Right cardiac atrium (tissue), 5 donors: ENCODE data around the gene PAPOLB. TPM values are rescaled to one million over a fixed set of nuclear protein-coding genes. Genes with fewer than 3 reads are reported as not detected.

Experiments
- ATAC-seq, 2 donors: fragments of 200-7000 bp; cut with Tn5 transposase; one replicate each; pipeline versions ENCODE4 v1.8.0 to v1.9.1; 2020; ENCODE audit warnings: moderate library complexity in 2 of 2, mild to moderate bottlenecking in 1 of 2
- DNase-seq, 3 donors: peaks; one replicate each; pipeline ENCODE4 v3.0.0-alpha.2; 2020
- H3K27ac ChIP-seq: one replicate; pipeline ENCODE4 v1.5.1; 2013; ENCODE audit warnings: mild to moderate bottlenecking, low read length, control low read depth, moderate library complexity
- H3K27me3 ChIP-seq: one replicate; pipeline ENCODE4 v1.6.1; 2013; ENCODE audit not compliant: control insufficient read depth, insufficient read depth
- H3K4me1 ChIP-seq: one replicate; pipeline ENCODE4 v1.6.1; 2013; ENCODE audit warnings: low read length; ENCODE audit not compliant: control insufficient read depth, insufficient read depth
- H3K4me3 ChIP-seq: one replicate; pipeline ENCODE4 v1.5.1; 2013; ENCODE audit warnings: low read length, control low read depth
- H3K9me3 ChIP-seq: one replicate; pipeline ENCODE4 v1.6.1; 2013; ENCODE audit warnings: low read length; ENCODE audit not compliant: control insufficient read depth
- WGBS: extraction: QIAGEN DNeasy Blood & Tissue Kit; methylation state at CpG from one replicate; pipeline ENCODE4 v1.1.7; 2013; 5-methylcytosine and 5-hydroxymethylcytosine counted together
- intact Hi-C, 4 donors: fragments of 100-400 bp; cut with DNase I; formaldehyde crosslinking; loops; one replicate each; pipeline versions ENCODE4 v1.11.0 to v1.14.0; 2022 to 2023
- polyA plus RNA-seq: library from polyadenylated mRNA; stranded (reverse); fragments of 200-250 nt; gene quantifications from one replicate; pipeline ENCODE4 v1.2.3, GENCODE V29; 2013
- total RNA-seq, 4 donors: library from RNA; stranded (reverse); fragmentation: NEBNext Ultra II Directional; extraction: Animal tissue kit (Norgen Biotek cat#: 25700); gene quantifications; one replicate each; pipeline ENCODE4 v1.2.1, GENCODE V29; 2021
- donor health status: healthy with polysubstance abuse.
- donor health status: DM: no; HTN: yes; CAD: no.
- donor health status: DM: no; HTN: no; CAD: no.
- donor health status: DM: no; HTN: yes; CAD: no; lungs with severe emphysema.
- donor health status: DM: yes; HTN: yes; CAD: no.

Gene PAPOLB
- total and polyA plus RNA-seq, 5 donors, result 0.16 to 0.39 (median 0.29) TPM

- ATAC-seq (no peak), DNase-seq (peak in 1 of 3 donors; percentile 37)
- Histone ChIP-seq H3K4me1 (no peaks in the 10 kb centered on the region), H3K27ac (no peak overlapping the region), H3K27me3 (no peaks in the 10 kb centered on the region), H3K9me3 (no peaks in the 10 kb centered on the region), H3K4me3 (no peak overlapping the region)
- intact Hi-C loops, result loop anchor here (5.0 to 10.0 kb wide), 3 partner anchors 48 to 251 kb away; partner anchors contain the start of gene RADIL (in 3 of the 4)
- 86% methylated on average over 36 of the region's 36 CpGs for WGBS
These were observed 27.9 kb downstream of the PAPOLB start for GRCh38 chr7:4833691-4834600.

GRCh38 chr7:4833176-4833575 is 28.7 kb downstream of the PAPOLB start:
- ATAC-seq (no peak), DNase-seq (no peak)
- Histone ChIP-seq H3K9me3 (no peaks in the 10 kb centered on the region), H3K27me3 (no peaks in the 10 kb centered on the region), H3K4me3 (no peak overlapping the region), H3K27ac (no peak overlapping the region), H3K4me1 (no peaks in the 10 kb centered on the region)
- intact Hi-C loops, result loop anchor here (5.0 to 10.0 kb wide), 3 partner anchors 49 to 252 kb away; partner anchors contain the start of gene RADIL (in 3 of the 4)
- 80% methylated on average over 17 of the region's 17 CpGs for WGBS

GRCh38 chr7:4832711-4833110 is 29.1 kb downstream of the PAPOLB start:
- H3K27ac ChIP-seq, result no peak overlapping the region
- no peak for ATAC-seq
- no peak for DNase-seq
- H3K4me1 ChIP-seq, result no peaks in the 10 kb centered on the region
- intact Hi-C loops, result loop anchor here (5.0 to 10.0 kb wide), 3 partner anchors 50 to 252 kb away; partner anchors contain the start of gene RADIL (in 3 of the 4)
- H3K4me3 ChIP-seq, result no peak overlapping the region
- no peaks in the 10 kb centered on the region for H3K9me3 ChIP-seq
- no peaks in the 10 kb centered on the region for H3K27me3 ChIP-seq
- 94% methylated on average over 16 of the region's 16 CpGs for WGBS

- no peak overlapping the region for H3K4me3 ChIP-seq
- H3K4me1 ChIP-seq, result no peaks in the 10 kb centered on the region
- no peaks in the 10 kb centered on the region for H3K9me3 ChIP-seq
- WGBS, result 78% methylated on average over 17 of the region's 17 CpGs
- no peaks in the 10 kb centered on the region for H3K27me3 ChIP-seq
- intact Hi-C loops, result loop anchor here (5.0 to 10.0 kb wide), 3 partner anchors 50 to 253 kb away; partner anchors contain the start of gene RADIL (in 3 of the 4)
- no peak overlapping the region for H3K27ac ChIP-seq
- DNase-seq, result peak in 1 of 3 donors; percentile 36
- peak in 1 of 2 donors; percentile 71 for ATAC-seq
These were observed 29.9 kb downstream of the PAPOLB start for GRCh38 chr7:4831723-4832495.

- WGBS, result 35% methylated on average over 14 of the region's 14 CpGs
These were observed 31.7 kb downstream of the PAPOLB start for GRCh38 chr7:4830176-4830575.

GRCh38 chr7:4828720-4829383 is 33.0 kb downstream of the PAPOLB start:
- H3K4me1 ChIP-seq, result no peaks in the 10 kb centered on the region
- DNase-seq (peak in 2 of 3 donors; percentile 49), ATAC-seq (peak in 1 of 2 donors; percentile 62)
- H3K27ac ChIP-seq, result no peak overlapping the region
- H3K27me3 ChIP-seq, result no peaks in the 10 kb centered on the region
- intact Hi-C loops, result no loop called here
- no peaks in the 10 kb centered on the region for H3K9me3 ChIP-seq
- WGBS, result 73% methylated on average over 17 of the region's 17 CpGs
- H3K4me3 ChIP-seq, result no peak overlapping the region

More at GRCh38 chr7:4830176-4830575, 31.7 kb downstream of the PAPOLB start:
- no peaks in the 10 kb centered on the region for H3K27me3 ChIP-seq
- H3K27ac ChIP-seq, result no peak overlapping the region
- no peak overlapping the region for H3K4me3 ChIP-seq
- peak; percentile 81 to 92 (median 91) for DNase-seq
- intact Hi-C loops, result loop anchor here (5.0 to 10.0 kb wide), 3 partner anchors 52 to 255 kb away; partner anchors contain the start of gene RADIL (in 3 of the 4)
- ATAC-seq, result peak; percentile 79 to 89
- H3K9me3 ChIP-seq, result no peaks in the 10 kb centered on the region
- H3K4me1 ChIP-seq, result no peaks in the 10 kb centered on the region

- Histone ChIP-seq H3K27me3 (no peaks in the 10 kb centered on the region), H3K9me3 (no peaks in the 10 kb centered on the region), H3K27ac (no peak overlapping the region), H3K4me1 (peaks cover 6% of the 10 kb centered on the region), H3K4me3 (no peak overlapping the region)
- WGBS, result 95% methylated on average over 15 of the region's 15 CpGs
- DNase-seq (peak in 1 of 3 donors; percentile 41), ATAC-seq (no peak)
- intact Hi-C loops, result no loop called here
These were observed 36.7 kb downstream of the PAPOLB start for GRCh38 chr7:4825081-4825480.

GRCh38 chr7:4824120-4824775 is 37.6 kb downstream of the PAPOLB start:
- ATAC-seq (no peak), DNase-seq (peak; percentile 14 to 60 (median 38))
- Histone ChIP-seq H3K9me3 (no peaks in the 10 kb centered on the region), H3K4me3 (no peak overlapping the region), H3K4me1 (peaks cover 8% of the 10 kb centered on the region), H3K27me3 (no peaks in the 10 kb centered on the region), H3K27ac (no peak overlapping the region)
- intact Hi-C loops, result no loop called here
- WGBS, result 81% methylated on average over 20 of the region's 20 CpGs

- DNase-seq (peak in 2 of 3 donors; percentile 8 to 36), ATAC-seq (no peak)
- Histone ChIP-seq H3K27ac (no peak overlapping the region), H3K4me1 (peaks cover 8% of the 10 kb centered on the region), H3K27me3 (no peaks in the 10 kb centered on the region), H3K9me3 (no peaks in the 10 kb centered on the region), H3K4me3 (no peak overlapping the region)
- intact Hi-C loops, result no loop called here
- 69% methylated on average over 14 of the region's 14 CpGs for WGBS
These were observed 38.2 kb downstream of the PAPOLB start for GRCh38 chr7:4823441-4824119.
